Activated naive CD4-positive, alpha-beta T cell treated with anti-CD3 and anti-CD28 coated beads, Interleukin-2, amount 50 U/mL, for 24 hours (primary cell): ENCODE data around the gene C3orf20.

Source experiments
- H3K27ac Mint-ChIP-seq: one replicate; pipeline ENCODE4 v1.8.0; 2021; ENCODE audit warnings: mild to moderate bottlenecking, mixed read lengths
- H3K27me3 Mint-ChIP-seq: one replicate; pipeline ENCODE4 v1.8.0; 2021; ENCODE audit warnings: mixed read lengths
- H3K36me3 Mint-ChIP-seq: one replicate; pipeline ENCODE4 v1.8.0; 2021; ENCODE audit warnings: mixed read lengths
- H3K4me1 Mint-ChIP-seq: one replicate; pipeline ENCODE4 v1.8.0; 2021; ENCODE audit warnings: mixed read lengths
- H3K4me3 Mint-ChIP-seq: one replicate; pipeline ENCODE4 v1.8.0; 2021; ENCODE audit warnings: mild to moderate bottlenecking, mixed read lengths
- H3K9me3 Mint-ChIP-seq: one replicate; pipeline ENCODE4 v1.8.0; 2021; ENCODE audit warnings: mixed read lengths

Gene C3orf20

DNA sequence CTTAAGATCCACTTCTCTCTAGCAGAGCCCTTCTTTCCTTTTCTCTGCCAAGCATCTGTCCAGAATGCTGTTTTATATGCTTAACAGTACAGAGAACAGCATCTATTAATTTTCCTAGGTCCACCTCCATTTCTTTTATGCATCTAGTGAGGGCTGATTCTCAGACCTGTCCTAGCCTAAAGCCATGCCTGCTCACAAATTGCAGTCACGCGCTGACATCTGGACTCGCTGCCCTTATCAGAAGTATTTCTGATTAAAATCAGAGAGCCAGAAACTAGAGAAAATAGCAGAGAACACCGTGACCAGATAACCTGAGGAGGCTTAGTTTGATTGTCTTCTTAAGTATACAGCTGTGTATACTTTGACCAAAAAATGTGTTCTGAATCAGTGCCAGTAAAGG lies 1.9 kb downstream of the C3orf20 start:
- Mint-ChIP-seq H3K4me3 (no peak overlapping the region), H3K4me1 (no peaks in the 10 kb centered on the region), H3K36me3 (peaks cover 12% of the 10 kb centered on the region), H3K27me3 (no peaks in the 10 kb centered on the region), H3K27ac (no peak overlapping the region), H3K9me3 (peaks cover 11% of the 10 kb centered on the region)

DNA sequence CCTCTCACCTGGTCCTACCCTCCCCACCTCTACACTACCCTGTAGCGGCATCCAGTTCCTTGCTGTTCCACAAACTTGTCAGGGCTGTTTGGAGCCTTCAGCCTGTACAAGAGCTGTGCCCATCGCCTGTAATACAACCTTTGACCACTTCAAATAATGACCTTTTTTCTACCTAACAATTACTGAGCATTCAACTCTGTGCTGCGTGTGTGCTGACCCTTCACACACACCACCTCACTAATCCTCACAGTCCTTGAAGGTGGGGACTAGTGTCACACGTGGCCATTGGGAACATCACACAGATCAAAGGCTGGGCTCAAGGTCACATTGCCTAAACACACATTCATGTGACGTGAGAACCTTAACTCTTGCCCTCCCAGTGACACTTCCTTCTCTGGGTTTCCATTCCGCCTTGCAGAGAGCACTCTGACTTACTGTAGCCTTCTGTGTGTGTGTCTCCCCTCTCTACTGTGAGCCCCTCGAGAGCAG lies 3.1 kb downstream of the C3orf20 start:
- Mint-ChIP-seq H3K36me3 (peaks cover 8% of the 10 kb centered on the region), H3K27ac (no peak overlapping the region), H3K9me3 (peaks cover 11% of the 10 kb centered on the region), H3K4me1 (no peaks in the 10 kb centered on the region), H3K27me3 (no peaks in the 10 kb centered on the region), H3K4me3 (no peak overlapping the region)

DNA sequence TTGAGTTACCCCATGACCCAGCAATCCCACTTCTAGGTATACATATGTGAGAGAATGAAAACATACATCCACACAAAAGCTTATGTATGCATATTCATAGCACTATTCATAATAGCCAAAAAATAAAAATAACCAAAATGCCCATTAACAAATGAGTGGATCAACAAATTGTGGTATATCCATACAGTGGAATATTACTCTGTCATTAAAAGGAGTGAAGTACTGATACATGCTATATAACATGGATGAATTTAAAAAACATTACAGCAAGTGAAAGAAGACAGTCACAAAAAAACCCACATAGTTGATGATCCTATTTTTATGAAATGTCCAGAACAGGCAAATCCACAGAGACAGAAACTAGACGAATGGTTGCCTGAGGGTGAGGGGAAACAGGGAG lies 5.2 kb downstream of the C3orf20 start:
- Mint-ChIP-seq H3K9me3 (peaks cover 11% of the 10 kb centered on the region), H3K36me3 (peaks cover 6% of the 10 kb centered on the region), H3K4me3 (no peak overlapping the region), H3K27ac (no peak overlapping the region), H3K4me1 (no peaks in the 10 kb centered on the region), H3K27me3 (no peaks in the 10 kb centered on the region)

DNA sequence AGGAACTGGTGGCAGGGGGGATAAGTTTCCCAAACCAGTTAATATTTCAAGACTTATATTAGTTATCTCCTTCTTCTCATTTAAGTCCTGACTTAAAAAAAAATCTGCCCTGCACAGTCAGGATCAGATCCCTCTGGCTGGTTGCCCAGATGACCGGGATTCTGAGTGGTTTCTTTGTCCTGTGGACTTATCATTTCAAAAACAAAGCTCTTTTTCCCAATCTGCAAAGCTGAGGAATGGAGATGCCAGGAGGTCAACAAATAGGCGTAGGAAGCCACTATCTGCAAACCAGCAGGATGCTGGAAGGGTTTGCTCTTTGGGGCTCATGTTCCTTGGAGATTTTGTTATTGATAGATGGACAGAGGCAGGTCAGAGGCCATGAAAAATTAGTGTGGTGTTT lies 5.8 kb downstream of the C3orf20 start:
- Mint-ChIP-seq H3K36me3 (peaks cover 6% of the 10 kb centered on the region), H3K9me3 (peaks cover 11% of the 10 kb centered on the region), H3K27me3 (no peaks in the 10 kb centered on the region), H3K4me1 (no peaks in the 10 kb centered on the region), H3K4me3 (no peak overlapping the region), H3K27ac (no peak overlapping the region)

DNA sequence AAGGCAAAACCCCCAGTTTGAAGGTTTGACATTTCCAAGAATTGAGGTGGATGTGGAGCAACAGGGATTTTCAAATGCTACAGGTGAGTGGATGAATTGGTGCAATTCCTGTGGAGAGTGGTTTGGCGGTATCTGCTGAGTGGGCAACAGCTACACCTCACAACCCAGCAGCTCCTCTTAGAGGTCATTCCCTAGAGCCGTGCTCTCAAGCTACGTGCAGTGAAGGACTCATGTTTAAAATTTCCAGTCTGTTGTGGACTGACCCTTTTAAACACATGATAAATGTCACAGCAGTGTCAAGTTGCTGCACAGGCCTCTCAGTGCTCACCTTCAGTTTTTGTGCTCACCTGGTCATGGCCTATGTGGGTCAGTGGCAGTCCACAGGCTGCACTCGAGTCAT lies 9.5 kb downstream of the C3orf20 start:
- no peaks in the 10 kb centered on the region for H3K27me3 Mint-ChIP-seq
- H3K4me1 Mint-ChIP-seq, result no peaks in the 10 kb centered on the region
- no peak overlapping the region for H3K27ac Mint-ChIP-seq
- H3K9me3 Mint-ChIP-seq, result peaks cover 11% of the 10 kb centered on the region
- no peak overlapping the region for H3K4me3 Mint-ChIP-seq
- peaks cover 6% of the 10 kb centered on the region for H3K36me3 Mint-ChIP-seq

DNA sequence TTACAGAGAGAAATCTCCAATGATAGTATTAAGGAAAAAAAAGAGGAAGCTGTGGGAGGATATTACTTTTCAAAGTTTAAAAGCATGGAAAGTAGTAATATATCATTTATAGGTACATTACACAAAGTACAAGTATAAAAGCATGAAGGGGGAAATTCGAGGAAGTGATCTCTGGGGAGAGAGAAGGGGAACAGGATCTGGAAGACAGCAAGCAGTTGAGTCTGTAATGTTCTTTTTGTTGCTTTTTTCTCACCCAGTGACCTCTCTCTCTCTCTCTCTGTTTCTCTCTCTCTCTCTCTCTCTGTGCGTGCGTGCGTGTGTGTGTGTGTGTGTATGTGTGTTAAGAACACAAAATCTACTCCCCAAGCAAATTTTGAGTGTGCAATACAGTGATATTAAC lies 10.2 kb downstream of the C3orf20 start:
- Mint-ChIP-seq H3K27me3 (no peaks in the 10 kb centered on the region), H3K4me1 (no peaks in the 10 kb centered on the region), H3K9me3 (peaks cover 8% of the 10 kb centered on the region), H3K27ac (no peak overlapping the region), H3K4me3 (no peak overlapping the region), H3K36me3 (peaks cover 6% of the 10 kb centered on the region)

DNA sequence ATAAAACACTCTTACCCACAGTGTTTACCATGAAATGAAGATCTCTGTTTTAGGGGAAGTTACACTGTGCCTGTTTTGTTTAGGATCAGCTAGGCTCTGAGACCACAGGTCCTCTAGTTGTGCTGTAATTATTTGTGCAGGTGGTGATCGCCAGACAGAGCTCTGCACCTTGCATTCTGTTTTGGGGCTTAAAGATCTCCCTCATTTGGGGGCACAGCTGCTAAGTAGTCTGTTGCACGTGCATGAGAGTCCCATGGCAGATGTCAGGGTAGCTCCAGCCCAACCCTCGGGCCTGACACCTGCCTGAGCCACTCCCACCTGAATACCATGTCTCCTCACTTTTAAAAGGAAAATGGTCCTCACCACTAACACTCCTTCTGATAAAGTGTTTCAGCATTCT lies 12.4 kb downstream of the C3orf20 start:
- H3K4me1 Mint-ChIP-seq, result no peaks in the 10 kb centered on the region
- no peak overlapping the region for H3K4me3 Mint-ChIP-seq
- H3K27me3 Mint-ChIP-seq, result no peaks in the 10 kb centered on the region
- H3K9me3 Mint-ChIP-seq, result no peaks in the 10 kb centered on the region
- no peak overlapping the region for H3K27ac Mint-ChIP-seq
- peaks cover 4% of the 10 kb centered on the region for H3K36me3 Mint-ChIP-seq

DNA sequence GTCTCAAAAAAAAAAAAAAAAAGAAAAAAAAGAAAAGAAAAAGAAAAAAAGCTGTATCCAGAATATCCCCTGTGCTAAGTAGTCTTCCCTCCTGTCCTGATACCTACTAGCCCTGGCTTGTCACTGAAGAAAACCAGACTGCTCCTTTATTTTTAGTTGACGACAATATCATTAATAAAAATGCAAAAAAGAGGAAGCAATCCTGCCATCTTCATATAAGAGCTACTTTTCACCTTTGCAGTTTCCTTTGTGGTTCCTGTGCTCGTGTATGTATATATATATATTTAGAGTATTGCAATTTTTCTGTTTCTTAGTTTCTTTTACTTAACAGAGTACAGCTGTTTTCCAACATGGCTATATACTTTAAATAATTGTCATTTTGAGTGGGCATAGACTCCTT lies 13.6 kb downstream of the C3orf20 start:
- Mint-ChIP-seq H3K27me3 (no peaks in the 10 kb centered on the region), H3K27ac (no peak overlapping the region), H3K4me1 (no peaks in the 10 kb centered on the region), H3K36me3 (peaks cover 4% of the 10 kb centered on the region), H3K9me3 (no peaks in the 10 kb centered on the region), H3K4me3 (no peak overlapping the region)

DNA sequence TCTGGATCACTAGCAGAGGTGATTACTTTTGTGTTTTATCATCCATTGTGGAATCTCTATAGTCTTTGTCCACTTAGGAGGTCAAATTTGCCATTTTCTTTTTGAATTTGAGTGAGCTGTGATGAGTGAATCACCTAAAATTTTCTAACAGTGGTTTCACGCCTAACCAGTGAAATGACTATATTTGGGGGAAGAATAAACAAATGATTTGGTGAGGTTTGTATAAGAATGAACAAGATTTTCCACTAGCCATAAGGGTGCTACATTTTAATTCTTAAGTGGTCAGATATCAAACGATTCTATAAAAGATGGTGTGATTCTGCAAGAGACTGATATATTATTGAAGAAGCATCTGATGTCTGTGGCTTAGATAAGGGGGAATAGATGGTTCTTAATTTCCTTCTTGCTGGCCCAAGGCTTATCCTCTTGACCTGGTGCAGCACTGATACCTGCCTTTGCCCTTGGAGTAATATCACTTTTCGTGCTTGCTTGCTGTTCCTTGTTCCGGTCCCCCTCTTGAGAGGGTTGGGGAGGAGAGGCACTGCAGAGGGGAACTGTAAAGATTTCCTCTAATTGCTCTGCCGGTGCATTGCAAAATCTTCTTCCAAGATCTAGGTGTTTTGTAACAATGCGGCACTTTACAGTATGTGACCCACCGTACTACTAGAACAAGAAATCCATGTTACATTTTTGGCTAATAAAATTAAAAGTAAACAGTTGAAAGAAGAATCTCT lies 14.5 kb downstream of the C3orf20 start:
- H3K4me3 Mint-ChIP-seq, result no peak overlapping the region
- H3K4me1 Mint-ChIP-seq, result no peaks in the 10 kb centered on the region
- H3K36me3 Mint-ChIP-seq, result peaks cover 5% of the 10 kb centered on the region
- no peaks in the 10 kb centered on the region for H3K27me3 Mint-ChIP-seq
- H3K27ac Mint-ChIP-seq, result no peak overlapping the region
- no peaks in the 10 kb centered on the region for H3K9me3 Mint-ChIP-seq

DNA sequence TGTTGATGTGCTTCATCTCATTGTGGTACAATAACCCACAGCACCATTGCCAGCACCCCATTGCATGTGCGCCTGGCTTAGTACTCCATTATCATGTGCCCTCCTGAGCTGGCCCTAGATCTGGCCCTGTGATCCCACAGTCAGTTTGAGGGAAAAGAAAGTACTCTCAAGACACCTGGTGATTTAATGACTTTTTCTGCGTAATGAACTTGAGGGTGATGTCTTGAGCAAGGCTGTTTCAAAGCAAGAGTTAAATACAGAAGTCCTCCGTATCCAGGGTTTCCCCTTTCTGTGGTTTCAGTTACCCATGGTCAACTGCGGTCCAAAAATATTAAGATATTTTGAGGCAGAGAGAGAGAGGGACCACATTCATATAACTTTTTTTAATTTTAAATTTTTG lies 16.3 kb downstream of the C3orf20 start:
- H3K27ac Mint-ChIP-seq, result no peak overlapping the region
- H3K4me3 Mint-ChIP-seq, result no peak overlapping the region
- no peaks in the 10 kb centered on the region for H3K4me1 Mint-ChIP-seq
- H3K27me3 Mint-ChIP-seq, result no peaks in the 10 kb centered on the region
- H3K9me3 Mint-ChIP-seq, result no peaks in the 10 kb centered on the region
- peaks cover 8% of the 10 kb centered on the region for H3K36me3 Mint-ChIP-seq

DNA sequence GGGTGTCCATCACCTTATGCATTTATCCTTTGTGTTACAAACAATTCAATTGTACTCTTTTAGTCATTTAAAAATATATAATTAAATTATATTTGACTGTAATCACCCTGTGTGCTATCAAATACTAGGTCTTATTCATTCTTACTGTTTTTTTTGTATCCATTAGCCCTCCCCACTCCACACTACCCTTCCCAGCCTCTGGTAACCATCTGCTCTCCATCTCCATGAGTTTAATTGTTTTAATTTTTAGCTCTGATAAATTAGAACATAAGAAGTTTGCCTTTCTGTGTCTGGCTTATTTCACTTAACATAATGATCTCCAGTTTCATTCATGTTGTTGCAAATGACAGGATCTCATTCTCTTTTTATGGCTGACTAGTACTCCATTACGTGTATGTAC lies 16.8 kb downstream of the C3orf20 start:
- no peaks in the 10 kb centered on the region for H3K4me1 Mint-ChIP-seq
- H3K9me3 Mint-ChIP-seq, result no peaks in the 10 kb centered on the region
- H3K36me3 Mint-ChIP-seq, result peaks cover 8% of the 10 kb centered on the region
- H3K4me3 Mint-ChIP-seq, result no peak overlapping the region
- no peak overlapping the region for H3K27ac Mint-ChIP-seq
- no peaks in the 10 kb centered on the region for H3K27me3 Mint-ChIP-seq

DNA sequence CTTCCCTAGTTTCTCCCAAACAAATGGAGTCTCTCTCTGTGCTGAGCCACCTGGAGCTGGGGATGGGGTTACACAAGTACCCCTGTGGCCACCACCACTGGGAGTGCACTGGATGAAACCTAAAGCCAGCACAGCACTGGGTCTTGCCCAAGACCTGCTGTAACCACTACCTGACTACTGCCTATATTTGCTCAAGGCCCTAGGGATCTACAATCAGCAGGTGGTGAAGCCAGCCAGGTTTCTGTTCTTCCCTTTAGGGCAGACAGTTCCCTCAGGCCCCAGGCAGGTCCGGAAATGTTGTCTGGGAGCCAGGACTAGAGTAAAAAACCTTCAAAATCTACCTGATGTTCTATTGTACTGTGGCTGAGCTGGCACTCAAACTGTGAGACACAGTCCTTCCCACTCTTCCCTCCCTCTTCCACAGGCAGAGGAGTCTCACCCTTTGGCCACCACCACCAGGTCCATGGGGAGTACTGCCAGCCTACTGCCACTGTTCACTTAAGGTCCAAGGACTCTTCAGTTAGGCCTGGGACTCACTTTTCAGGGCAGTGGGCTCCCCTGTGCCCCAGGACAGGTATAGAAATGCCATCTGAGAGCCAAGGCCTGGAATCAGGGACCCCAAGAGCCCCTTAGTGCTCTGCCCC lies 23.8 kb downstream of the C3orf20 start:
- Mint-ChIP-seq H3K36me3 (peaks cover 13% of the 10 kb centered on the region), H3K4me1 (no peaks in the 10 kb centered on the region), H3K27me3 (no peaks in the 10 kb centered on the region), H3K4me3 (no peak overlapping the region), H3K27ac (no peak overlapping the region), H3K9me3 (peaks cover 4% of the 10 kb centered on the region)

DNA sequence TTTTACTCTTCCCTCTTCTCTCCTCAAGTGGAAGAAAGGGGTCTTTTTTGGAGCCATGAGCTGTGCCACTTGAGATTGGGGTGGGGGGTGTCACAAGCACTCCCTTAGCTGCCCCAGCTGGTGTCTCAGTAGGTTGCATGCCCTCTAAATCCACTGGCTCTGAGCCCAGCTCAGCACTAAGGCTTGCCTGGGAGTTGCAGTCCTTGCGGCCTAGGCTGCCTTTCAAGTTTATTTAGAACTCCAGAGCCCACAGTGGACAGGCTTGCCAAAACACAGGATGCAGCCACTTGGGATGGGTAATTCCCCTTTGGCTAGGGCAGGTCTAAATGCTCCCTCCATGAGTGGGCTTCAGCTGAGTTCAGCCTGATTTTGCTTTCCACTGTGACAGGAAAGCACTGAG lies 24.7 kb downstream of the C3orf20 start:
- Mint-ChIP-seq H3K4me1 (no peaks in the 10 kb centered on the region), H3K4me3 (no peak overlapping the region), H3K27ac (no peak overlapping the region), H3K9me3 (peaks cover 4% of the 10 kb centered on the region), H3K36me3 (peaks cover 11% of the 10 kb centered on the region), H3K27me3 (no peaks in the 10 kb centered on the region)

DNA sequence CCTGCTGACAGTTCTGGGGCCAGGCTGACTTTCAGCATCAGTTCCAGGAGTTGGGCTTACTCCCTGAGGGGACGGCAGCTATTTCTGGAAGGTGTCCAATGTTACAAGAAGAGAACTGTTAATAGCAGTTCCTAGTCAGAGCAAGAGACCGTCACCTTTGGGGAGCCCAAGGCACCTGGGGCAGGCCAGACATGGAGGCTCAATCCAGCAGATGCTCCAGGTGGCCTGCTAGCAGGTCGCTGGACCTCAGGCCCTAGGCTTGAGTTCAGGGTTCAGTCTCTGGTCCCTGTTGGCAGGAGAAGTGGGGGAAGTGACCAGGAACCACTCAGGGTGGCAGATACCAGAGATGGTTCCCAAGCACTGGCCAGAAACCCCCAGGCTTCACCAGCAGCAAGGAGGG lies 25.9 kb downstream of the C3orf20 start:
- H3K27ac Mint-ChIP-seq, result no peak overlapping the region
- H3K36me3 Mint-ChIP-seq, result peaks cover 9% of the 10 kb centered on the region
- no peaks in the 10 kb centered on the region for H3K27me3 Mint-ChIP-seq
- peaks cover 4% of the 10 kb centered on the region for H3K9me3 Mint-ChIP-seq
- H3K4me3 Mint-ChIP-seq, result no peak overlapping the region
- H3K4me1 Mint-ChIP-seq, result no peaks in the 10 kb centered on the region

DNA sequence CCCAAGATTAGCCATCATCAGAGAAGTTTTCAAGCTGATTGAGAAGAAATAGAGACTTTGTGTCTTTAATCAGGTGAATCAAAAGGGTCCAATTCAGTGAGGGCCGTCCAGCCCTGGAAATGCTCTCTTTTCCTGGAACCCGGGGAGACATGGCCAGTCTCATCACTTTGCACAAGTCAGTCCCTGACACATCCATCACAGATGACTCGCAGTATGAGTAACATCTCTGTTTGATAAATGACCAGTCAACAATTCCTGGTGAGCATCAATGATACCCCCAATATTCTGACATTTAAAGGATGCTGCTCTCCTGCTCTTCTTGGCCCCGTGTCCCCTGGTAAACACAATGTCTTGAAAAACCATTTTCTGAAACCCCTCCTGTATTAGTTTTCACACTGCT lies 26.7 kb downstream of the C3orf20 start:
- H3K27me3 Mint-ChIP-seq, result no peaks in the 10 kb centered on the region
- peaks cover 9% of the 10 kb centered on the region for H3K36me3 Mint-ChIP-seq
- no peak overlapping the region for H3K4me3 Mint-ChIP-seq
- no peaks in the 10 kb centered on the region for H3K4me1 Mint-ChIP-seq
- H3K27ac Mint-ChIP-seq, result no peak overlapping the region
- H3K9me3 Mint-ChIP-seq, result peaks cover 4% of the 10 kb centered on the region

DNA sequence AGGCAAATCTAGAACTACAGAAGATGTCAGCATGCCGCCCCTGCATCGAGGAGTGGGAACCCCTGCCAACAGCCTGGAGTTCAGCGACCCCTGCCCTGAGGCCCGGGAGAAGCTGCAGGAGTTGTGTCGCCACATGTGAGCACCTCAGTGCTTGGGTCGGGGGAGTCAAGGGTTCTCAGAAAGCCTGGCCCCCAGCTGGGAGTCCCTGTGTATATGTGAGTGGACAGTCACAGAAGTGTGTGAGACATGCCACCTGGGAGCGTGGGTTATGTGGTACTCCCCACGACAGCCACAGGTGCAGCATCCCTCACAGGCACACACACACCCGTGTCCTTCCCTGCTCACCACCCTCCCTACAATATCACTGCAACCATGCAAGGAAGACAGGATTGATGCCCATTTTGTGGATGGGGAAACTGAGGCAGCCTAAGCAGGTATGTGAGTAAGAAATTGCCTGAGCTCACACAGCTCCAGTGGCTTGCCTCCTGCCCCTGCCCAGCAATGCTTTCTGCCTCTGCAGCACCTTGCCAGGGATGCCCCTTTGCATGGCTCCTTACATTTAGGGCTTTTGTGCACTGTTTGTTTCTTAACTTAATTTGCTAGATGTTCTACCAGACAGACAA lies 28.3 kb downstream of the C3orf20 start:
- Mint-ChIP-seq H3K4me3 (no peak overlapping the region), H3K27ac (no peak overlapping the region), H3K36me3 (peaks cover 4% of the 10 kb centered on the region), H3K27me3 (no peaks in the 10 kb centered on the region), H3K4me1 (no peaks in the 10 kb centered on the region), H3K9me3 (peaks cover under 1% of the 10 kb centered on the region)
